HG03095 (cell line): ENCODE measurements around the gene C20orf202.

ENCODE experiments used
- ATAC-seq: cut with Tn5 transposase; IDR thresholded peaks from one replicate; pipeline ENCODE4 v1.9.1; 2021; ENCODE audit warnings: moderate library complexity; ENCODE audit not compliant: unreplicated experiment

The C20orf202 gene

DNA sequence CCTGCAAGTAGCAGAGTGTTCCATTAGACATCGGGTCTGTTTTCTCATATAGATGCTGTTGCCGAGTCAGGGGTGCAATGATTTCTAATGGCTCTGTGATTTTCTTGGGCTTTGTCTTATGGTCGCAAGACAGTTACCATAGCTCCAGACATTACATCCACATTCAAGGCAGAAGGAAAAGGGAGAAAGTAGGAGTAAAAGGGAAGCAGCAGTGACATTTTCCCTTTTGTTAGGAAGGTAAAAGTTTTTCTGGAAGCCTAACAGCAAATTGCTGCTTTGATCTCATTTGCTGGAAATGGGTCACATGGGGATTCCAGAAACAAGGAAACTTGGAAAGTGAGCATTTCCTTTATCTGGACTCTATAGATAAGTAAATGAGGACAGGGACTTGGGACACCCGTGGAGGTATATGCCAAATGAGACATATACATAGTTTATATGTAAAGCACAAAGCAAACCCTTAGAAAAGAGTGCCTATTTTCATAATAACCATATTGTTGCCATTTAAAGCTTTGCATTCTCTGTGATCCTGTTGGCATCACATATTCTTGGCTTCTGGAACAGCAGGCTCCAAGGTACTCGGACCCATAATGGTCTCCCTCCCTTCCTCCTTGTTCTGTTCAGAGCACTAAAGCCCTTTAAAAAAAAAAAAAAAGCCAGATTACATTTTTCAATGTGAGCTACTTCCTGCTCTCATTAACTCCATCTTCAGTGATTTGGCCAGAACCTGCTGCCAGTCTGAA is at the start of gene C20orf202:
Gene C20orf202, plus strand, starts transcription at position 693 of the 743 bp plus-strand sequence. CDS start 132 bp downstream, outside the sequence.
- no peak for ATAC-seq

DNA sequence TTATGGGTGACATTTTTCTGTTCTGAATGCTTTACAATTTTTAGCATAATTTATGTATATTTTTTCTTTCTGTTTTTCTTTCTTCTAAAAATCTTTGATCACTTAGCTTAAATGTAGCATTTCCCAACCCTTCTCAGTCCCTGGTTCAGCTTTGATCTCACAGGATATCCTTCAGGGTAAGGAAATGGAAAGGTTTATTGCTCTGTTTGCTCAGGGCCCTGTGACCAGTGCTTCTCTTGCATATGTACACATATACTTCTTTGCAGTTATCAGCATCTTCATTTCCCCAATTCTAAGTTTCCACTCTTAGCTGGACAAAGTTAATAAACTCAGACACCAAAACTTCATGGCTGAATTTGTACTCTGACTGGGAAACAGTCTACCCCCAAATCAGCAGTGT is 49.0 kb upstream of the C20orf202 start:
- no peak for ATAC-seq

DNA sequence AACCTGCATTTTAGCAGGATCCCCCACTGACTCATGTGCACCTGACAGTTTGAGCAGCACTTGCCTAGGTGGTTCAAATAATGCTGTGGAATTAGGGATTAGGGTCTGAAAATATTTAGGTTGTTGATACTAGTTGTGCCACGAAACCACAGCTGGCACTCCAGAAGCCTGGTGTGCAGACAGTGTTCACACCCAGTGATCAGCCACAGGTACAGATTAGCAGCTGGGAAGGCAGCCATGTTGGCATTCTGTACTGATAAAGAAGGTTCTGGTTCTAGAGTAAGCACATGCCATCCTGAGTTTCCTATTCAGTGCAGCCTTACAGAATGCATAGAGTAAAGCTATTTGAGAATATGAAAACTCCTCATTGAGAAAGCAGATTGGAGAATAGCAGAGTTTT is 48.6 kb upstream of the C20orf202 start:
- ATAC-seq, result no peak

DNA sequence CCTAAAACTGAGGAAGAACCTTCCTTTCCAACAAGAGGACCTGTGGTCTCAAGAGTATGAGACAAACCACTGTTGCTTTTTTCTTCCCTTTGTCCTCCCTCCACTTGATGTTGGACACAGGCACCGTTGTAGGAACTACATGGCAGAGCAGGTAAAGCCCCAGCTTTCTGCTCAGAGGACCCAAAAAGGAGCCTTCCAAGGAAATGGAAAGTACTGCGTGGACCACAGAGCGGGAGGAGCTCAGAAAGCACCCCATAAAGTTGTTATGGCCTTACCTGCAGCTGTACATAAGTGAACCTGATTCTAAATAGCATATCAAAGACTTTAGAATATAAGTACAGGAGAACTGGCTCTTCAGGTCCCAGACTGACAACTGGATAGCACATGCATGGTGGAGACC is 47.9 kb upstream of the C20orf202 start:
- ATAC-seq, result no peak

DNA sequence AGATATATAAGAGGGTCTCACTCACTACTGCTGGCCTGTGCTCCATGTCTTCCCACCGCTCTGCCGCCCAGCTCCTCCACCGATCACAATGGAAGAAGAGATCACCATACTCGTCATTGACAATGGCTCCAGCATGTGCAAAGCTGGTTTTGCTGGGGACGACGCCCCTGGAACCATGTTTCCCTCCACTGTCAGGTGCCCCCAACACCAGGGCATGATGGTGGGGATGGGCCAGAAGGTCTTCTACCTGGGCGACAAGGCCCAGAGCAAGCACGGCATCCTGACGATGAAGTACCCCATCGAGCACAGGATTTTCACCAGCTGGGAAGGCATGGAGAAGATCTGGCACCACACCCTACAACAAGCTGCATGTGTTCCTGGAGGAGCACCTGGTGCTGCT is 42.8 kb upstream of the C20orf202 start:
- no peak for ATAC-seq

DNA sequence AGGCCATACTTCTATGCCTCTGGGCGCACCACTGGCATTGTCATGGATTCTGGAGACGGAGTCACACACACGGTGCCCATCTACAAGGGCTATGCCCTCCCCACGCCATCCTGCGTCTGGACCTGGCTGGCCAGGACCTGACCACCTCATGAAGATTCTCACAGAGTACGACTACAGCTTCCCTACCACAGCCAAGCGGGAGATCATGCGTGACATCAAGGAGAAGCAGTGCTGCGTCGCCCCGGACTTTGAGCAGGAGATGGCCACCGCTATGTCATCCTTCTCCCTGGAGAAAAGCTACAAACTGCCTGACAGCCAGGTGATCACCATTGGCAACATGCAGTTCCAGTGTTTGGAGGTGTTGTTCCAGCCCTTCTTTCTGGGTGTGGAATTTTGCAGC is 42.3 kb upstream of the C20orf202 start:
- ATAC-seq, result no peak

DNA sequence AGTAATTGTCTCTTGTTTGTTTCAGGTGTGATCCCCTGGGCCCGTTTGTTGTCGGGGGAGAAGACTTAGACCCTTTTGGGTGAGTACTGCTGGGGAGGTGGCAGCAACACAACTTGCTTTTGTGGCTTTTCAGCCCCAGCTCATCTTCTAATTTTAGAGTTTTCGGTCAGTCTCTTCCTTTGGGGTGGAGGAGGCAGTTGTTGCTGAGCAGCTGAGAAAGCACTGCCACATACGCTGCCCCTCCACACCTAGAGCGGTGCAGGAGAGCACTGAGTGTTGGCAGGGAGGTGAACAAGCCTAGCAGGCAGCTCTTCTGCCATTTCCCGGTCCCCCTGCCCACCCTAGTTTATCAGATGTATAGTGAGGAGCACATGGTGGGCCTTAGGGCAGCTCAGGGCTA is 40.1 kb upstream of the C20orf202 start:
- no peak for ATAC-seq

DNA sequence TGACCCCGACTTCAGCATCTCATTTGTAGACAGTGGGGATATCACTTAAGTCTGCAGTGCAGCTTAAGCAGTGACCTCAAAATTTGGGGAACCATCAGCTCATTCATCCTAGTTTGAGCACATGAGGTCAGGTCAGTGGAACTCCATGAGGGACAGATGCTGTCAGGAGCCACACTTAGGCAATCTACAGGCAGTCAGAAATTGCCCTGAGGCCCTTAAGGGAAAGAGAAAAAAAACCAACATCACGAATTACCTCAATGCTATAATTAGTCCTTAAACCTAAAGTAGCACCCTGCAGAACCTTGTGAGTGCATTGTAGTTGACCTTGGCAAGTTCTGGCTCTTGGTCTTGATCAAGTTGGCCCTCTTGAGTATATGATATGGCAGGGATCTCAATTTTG is 39.6 kb upstream of the C20orf202 start:
- no peak for ATAC-seq

DNA sequence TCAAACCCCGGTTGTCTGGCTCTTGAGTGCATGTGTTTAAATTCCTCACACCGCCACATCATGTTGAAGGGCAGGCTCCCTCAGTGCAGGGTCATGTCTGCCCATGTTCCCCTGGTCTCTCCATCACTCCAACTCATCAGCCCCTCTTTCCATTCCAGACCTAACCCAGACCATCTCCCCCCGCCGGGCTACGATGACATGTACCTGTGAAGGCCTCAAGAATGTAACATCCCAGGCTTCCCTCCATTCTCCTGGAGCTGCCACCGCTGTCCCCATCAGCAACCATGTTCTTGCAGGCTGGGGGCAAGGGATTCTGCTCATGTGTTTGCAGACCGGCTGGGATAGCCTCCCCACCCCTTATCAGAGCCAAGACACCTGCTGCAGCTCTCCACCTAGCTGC is 38.4 kb upstream of the C20orf202 start:
- no peak for ATAC-seq

DNA sequence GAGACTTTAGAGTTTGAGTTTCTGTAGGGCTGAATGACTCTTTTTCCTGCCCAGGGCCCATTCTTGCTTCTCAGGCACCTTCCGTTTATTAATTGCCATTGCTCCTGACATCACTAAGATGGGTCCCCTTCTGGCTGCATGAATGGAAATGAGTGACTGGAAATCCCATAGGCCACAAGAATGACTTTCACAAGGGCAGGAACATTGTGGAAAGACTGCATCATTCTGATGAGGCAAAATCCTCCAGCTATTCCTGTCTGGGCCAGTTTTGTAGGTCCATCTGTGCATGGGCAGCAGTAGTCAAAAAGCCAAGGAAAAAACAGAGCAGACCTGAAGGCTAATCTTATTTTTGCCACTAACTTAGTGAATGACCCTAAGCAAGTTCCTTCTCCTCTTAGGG is 37.7 kb upstream of the C20orf202 start:
- no peak for ATAC-seq

DNA sequence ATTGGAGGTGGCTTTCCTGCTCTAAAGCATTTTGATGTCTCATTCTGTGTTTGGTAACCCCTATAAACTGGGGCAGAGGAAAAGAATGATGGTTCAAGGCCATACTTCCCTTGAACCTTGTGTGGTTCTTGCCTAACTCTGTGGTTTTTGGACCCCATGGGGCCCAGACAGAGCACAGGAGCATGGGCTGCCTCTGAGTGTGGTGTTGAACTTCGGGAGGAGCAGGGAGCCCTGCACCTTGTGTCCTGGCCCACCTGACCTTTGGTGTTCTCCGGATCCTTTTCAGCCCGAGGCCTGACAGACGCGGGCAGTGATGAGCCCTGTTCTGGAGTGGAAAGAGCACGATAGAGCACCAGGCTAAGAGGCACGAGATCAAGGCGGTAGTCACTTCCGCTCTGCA is 37.3 kb upstream of the C20orf202 start:
- ATAC-seq, result no peak

DNA sequence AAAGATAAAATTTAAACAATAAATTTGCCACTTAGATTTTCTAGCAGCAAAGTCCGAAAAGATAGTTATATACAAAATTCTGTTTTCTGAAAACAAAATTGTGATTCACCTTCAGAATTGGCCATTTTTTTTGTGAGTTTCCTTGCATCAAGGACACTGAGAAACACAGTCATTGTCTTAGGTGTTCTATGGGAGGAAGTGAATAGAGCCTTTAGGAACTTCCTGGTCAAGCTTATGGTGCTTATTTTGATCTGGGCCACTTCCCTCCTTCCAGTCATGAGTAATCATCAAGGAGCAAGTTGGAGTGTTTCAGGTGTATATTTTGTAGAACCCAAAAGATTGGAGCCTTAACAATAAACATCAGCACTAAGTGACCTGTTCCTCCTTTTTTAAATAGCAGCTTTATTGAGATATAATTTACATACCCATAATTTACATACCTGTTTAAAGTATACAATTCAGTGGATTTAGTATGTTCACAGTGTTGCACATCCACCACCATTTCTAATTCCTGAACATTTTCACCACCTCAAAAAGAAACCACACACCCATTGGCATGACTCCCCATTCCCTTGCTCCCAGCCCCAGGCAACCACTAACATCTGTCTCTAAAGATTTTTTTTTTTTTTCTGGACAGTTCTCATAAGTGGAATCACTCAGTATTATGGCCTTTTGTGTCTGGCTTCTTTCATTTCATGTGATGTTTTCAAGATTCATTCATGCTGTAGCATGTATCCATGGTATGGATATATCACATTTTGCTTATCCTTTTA is 36.1 kb upstream of the C20orf202 start:
- ATAC-seq, result no peak

DNA sequence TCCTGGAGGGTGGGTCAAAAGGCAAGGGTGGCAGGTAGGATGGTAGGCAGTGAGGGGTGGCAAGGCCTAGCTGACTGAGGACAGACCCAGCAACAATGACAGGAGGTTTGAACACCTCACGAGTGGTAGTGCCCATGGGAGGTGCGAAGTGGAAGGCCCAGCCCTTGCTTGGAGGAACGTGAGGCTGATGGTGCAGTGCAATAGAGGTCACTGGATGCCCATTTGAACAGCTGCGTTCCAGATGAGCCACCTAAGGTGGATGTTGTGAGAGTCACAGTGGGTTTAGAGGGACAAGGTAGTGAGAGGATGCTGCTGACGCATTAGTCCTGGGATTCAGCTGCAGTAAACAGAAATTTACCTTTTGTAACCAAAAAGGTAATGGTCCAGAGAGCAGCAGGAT is 34.0 kb upstream of the C20orf202 start:
- no peak for ATAC-seq

DNA sequence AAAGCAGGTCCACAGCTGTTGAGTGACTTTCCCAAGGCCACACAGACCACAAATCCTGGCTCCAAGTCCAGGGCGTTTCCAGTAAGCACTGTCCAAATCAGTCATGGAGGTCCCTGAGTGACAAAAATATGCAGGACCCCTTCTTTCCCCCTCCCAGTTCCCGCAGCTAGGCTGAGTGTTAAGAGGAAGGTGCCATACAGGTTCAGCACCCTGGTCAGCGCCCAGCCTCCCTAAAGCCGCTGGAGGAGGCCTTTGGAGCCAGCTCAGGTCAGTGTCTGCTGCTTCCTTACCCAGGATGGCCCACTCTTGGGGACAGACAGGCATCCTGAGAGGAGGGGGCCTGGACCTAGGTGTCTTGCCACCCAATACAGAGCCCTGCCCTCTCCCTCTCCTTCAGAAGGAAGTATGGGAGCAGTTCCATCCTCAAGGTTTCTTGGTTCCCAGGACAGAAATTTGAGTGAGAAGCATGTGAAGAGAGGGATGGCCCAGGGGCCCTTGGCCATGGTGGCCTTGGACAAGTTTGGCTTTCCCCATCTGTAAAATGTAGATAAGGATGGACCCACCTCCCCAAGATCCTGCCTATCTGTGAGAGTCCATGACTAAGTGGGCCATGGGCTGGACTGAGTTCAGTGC is 31.7 kb upstream of the C20orf202 start:
- ATAC-seq, result no peak

DNA sequence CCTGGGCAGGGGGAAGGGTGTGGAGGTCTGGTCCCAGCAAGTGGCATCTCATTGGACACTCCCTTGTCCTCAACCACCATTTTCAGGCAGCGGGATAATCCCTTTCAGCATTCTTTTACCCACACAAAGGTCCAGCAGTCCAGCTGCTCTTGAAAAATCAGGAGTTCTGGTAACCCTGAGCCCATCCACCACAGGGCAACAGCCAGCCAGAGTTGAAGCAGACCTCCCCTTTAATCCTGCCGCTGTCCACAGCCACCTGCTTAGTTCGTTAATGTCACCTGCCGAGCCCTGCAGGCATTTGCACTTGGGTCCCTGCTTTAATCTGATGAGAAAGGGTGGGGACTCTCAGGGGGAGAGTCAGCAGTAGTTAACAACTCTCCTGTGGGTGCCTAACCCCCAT is 29.6 kb upstream of the C20orf202 start:
- no peak for ATAC-seq

DNA sequence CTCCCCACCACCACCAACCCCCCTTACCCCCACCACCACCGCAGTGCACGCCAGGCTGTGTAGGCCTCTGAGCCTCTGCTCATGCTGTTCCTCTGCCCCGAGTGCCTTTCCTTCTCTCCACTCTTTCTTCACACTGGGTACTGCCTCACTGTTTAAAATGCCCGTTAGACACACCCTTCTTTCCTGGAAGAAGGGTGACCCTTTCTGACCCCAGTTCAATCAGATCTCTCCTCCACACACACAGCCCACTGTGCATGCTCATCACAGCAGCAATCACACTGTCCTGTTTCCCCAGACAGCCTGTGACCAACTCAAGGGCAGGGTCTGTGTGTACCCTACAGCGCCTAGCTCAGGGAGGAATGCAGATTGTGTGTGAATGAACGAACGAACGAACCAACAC is 28.5 kb upstream of the C20orf202 start:
- no peak for ATAC-seq

DNA sequence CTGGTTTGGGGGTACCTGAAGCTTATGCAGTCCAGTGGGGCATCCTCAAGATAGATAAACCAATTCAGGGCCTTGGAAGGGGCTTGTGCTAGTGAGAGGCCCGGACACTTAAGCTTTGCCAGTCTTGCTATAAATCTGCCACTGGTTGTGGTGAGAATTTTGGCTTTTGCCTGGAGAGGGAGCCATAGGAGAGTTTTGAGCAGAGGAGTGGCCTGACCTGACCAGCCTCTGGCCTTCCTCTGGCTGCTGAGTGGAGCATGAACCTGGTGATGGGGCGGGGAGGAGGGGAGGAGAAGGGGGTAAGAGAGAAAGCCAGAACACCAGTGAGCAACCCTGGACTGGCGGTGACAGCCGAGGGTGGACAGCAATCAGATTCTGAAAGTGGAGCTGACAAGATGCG is 25.6 kb upstream of the C20orf202 start:
- no peak for ATAC-seq

DNA sequence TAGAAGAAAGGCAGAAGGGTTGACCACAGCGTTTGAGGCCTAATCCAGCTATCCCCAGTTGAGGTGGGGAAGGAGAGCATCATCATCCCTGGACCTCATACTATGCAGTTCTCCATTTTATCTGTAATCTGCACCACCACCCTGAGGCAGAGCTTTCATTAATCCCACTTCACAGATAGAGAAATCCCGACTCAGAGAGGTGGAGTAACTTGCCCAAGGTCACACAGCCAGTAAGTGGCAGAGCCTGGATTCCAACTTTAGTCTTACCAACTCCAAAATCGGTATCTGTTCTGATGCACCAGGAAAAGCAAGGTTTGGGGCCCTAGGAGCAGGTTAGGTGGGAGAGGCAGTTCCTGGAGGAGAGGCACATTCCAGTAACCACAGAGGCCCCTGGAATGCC is 25.2 kb upstream of the C20orf202 start:
- ATAC-seq, result no peak

DNA sequence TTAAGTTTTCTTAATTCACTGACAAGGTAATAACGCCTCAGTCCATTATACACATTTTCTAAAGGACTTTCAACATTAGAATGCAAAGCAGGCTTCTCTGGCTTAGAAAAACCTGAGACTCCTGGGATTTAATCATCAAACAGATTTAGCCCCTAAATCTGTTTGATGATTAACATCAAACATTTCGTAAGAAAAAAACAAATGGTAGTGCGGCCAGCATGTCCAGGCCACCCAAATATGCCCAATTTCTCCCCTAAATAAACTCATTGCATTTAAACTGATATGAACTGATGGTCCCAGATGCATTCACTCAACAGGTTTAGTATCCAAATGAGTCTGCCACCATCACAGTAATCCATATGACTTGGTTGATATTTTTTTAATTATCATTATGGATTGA is 24.6 kb upstream of the C20orf202 start:
- no peak for ATAC-seq

DNA sequence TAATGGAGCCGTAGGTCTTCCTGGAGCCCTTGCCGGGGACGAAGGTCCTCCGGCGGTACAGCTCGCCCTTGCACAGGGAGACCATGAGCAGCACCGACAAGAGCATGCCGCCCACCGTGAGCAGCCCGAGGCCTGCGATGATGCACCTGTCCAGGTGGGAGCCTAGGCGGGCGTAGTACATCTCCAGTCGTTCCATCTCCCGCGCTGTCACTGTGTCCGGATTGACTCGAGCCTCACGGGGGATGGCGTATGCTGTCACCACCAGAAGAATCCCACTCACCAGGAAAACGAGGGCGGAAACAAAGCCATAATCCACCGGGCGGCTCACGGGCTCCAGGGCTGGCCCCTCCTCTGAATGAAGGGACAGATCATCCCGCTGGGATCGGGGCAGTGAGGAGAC is 22.3 kb upstream of the C20orf202 start:
- no peak for ATAC-seq

DNA sequence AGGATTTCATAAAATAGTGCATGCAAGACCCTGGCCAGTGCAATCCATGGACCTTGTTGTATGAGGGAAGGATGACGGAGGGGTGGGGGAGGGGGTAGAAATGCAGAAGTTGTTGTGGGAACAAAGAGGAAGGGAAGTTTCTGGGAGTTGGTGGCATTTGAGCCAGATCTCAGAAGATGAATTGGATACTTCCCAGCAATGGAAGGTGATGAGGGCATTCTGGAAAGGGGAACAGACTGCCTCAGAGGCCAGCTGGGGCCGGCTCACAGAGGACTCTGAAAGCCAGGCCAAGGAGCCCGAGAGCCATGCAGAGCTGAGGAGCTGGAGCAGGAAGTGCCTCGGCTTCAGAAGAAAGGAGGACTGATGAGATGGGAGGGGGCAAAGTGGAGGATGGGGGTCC is 21.1 kb upstream of the C20orf202 start:
- ATAC-seq, result no peak

DNA sequence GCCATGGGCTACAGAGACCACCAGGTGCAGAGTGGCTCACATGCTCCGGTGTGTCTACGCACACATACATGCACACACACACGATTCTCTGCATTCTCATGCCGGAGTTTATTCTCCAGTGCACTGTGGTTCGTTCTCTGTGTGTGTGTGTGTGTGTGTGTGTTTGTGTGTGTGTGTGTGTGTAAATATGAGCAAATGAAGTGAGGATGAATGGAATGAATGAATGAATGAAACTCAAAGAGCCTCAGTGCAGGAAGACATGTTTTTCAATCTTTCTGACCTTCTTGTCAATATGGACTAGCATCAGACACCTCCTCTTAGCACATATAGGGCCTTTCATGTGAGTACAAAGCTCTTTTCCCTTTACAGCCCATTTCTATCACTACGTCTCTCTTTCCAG is 20.1 kb upstream of the C20orf202 start:
- ATAC-seq, result no peak
